SK-N-SH (cell line): Measurements from ENCODE around the gene FTO. TPM values are rescaled to one million over a fixed set of nuclear protein-coding genes. Genes with fewer than 3 reads are reported as not detected.

Experiments used
- CTCF ChIA-PET: fragments of 300-600, 350-600 bp; formaldehyde crosslinking; extraction: SDS; loops from one replicate; lab custom pipeline; 2021; lab: Yijun Ruan, JAX
- POLR2A ChIA-PET: fragments of 350-600 bp; sonication (Branson Sonifier 250); formaldehyde crosslinking; extraction: SDS; loops from one replicate; lab custom pipeline; 2020; ENCODE audit warnings: antibody characterized with exemption, inconsistent platforms; lab: Yijun Ruan, JAX
- DNase-seq: peaks from one replicate; pipeline ENCODE4 v3.0.0; 2012
- H2AFZ ChIP-seq: fragments of 200-600 bp; sonication (generic); 2 replicates; pipeline ENCODE4 v1.8.1; 2016; ENCODE audit warnings: antibody characterized with exemption, mild to moderate bottlenecking, low read depth
- H3F3A ChIP-seq: fragments of 200-600 bp; sonication (generic); replicated peaks from 2 replicates; pipeline ENCODE3; 2016; ENCODE audit warnings: antibody characterized with exemption, mild to moderate bottlenecking; ENCODE audit not compliant: insufficient read depth
- H3K27ac ChIP-seq, 2 experiments: fragments of 200-500 bp in 1 of 2; fragments of 200-600 bp in 1 of 2; sonication (Bioruptor generic) in 1 of 2; sonication (generic), shearing (Covaris generic) in 1 of 2; 2 replicates each; pipeline versions ENCODE4 v1.5.1 to v1.6.1; 2014 to 2016; ENCODE audit warnings: low read depth in 2 of 2, inconsistent platforms in 1 of 2, low read length in 1 of 2, mild to moderate bottlenecking in 1 of 2, mixed read lengths in 1 of 2
- H3K27me3 ChIP-seq: fragments of 200-600 bp; sonication (generic), shearing (Covaris generic); 2 replicates; pipeline ENCODE4 v1.6.1; 2016; ENCODE audit warnings: mixed run types; ENCODE audit not compliant: insufficient read depth
- H3K36me3 ChIP-seq, 2 experiments: fragments of 200-500 bp in 1 of 2; fragments of 200-600 bp in 1 of 2; sonication (Bioruptor generic) in 1 of 2; sonication (generic) in 1 of 2; replicated peaks in 1 of 2; 2 replicates each; pipeline versions ENCODE3 to v1.5.1; 2014 to 2016; ENCODE audit warnings: low read length in 1 of 2, mild to moderate bottlenecking in 1 of 2; ENCODE audit not compliant: insufficient read depth in 2 of 2, control insufficient read depth in 1 of 2
- H3K4me1 ChIP-seq, 2 experiments: fragments of 200-500 bp in 1 of 2; fragments of 200-600 bp in 1 of 2; sonication (Bioruptor generic) in 1 of 2; sonication (generic), shearing (Covaris generic) in 1 of 2; 2 replicates each; pipeline versions ENCODE4 v1.5.1 to v1.6.1; 2014 to 2016; ENCODE audit warnings: low read depth in 1 of 2, low read length in 1 of 2, mixed run types in 1 of 2; ENCODE audit not compliant: insufficient read depth in 2 of 2, control insufficient read depth in 1 of 2
- H3K4me2 ChIP-seq: fragments of 200-600 bp; sonication (generic), shearing (Covaris generic); 2 replicates; pipeline ENCODE4 v1.6.1; 2017; ENCODE audit warnings: mixed run types
- H3K4me3 ChIP-seq, 2 experiments: fragments of 200-500 bp in 1 of 2; fragments of 200-600 bp in 1 of 2; sonication (Bioruptor generic) in 1 of 2; sonication (generic), shearing (Covaris generic) in 1 of 2; 2 replicates each; pipeline versions ENCODE4 v1.5.1 to v1.8.1; 2014 to 2016; ENCODE audit warnings: low read depth in 2 of 2, inconsistent platforms in 1 of 2, low read length in 1 of 2, mild to moderate bottlenecking in 1 of 2, mixed read lengths in 1 of 2, moderate library complexity in 1 of 2
- H3K79me2 ChIP-seq: fragments of 200-600 bp; sonication (generic); 2 replicates; pipeline ENCODE4 v1.8.1; 2017; ENCODE audit warnings: mild to moderate bottlenecking; ENCODE audit not compliant: insufficient read depth
- H3K9ac ChIP-seq: fragments of 200-600 bp; sonication (generic); 2 replicates; pipeline ENCODE4 v1.6.1; 2017; ENCODE audit warnings: mixed run types
- H3K9me2 ChIP-seq: fragments of 200-600 bp; sonication (generic); 2 replicates; pipeline ENCODE4 v1.6.1; 2017; ENCODE audit warnings: mixed run types
- H3K9me3 ChIP-seq: fragments of 200-600 bp; sonication (generic); 2 replicates; pipeline ENCODE4 v1.6.1; 2017; ENCODE audit warnings: mixed run types, mild to moderate bottlenecking, moderate library complexity
- H4K20me1 ChIP-seq: fragments of 200-600 bp; sonication (generic); 2 replicates; pipeline ENCODE4 v1.6.1; 2017; ENCODE audit warnings: mild to moderate bottlenecking, mixed run types; ENCODE audit not compliant: insufficient read depth
- EP300 ChIP-seq, 2 experiments: IDR thresholded peaks; 2 replicates each; pipeline versions ENCODE4 v1.4.0 to v1.6.1; 2012; ENCODE audit warnings: borderline replicate concordance in 1 of 2, low read depth in 1 of 2, low read length in 1 of 2
- POLR2AphosphoS5 ChIP-seq: IDR thresholded peaks from 2 replicates; pipeline ENCODE4 v1.6.1; 2012; ENCODE audit warnings: low read depth, low read length
- RAD21 ChIP-seq: IDR thresholded peaks from 2 replicates; pipeline ENCODE4 v1.6.1; 2012; ENCODE audit warnings: mild to moderate bottlenecking, low read length
- RCOR1 ChIP-seq: fragments of 150-350 bp; IDR thresholded peaks from 2 replicates; pipeline ENCODE4 v1.6.1; 2017; ENCODE audit warnings: antibody characterized with exemption, low read length
- RXRA ChIP-seq: IDR thresholded peaks from 2 replicates; pipeline ENCODE4 v1.4.0; 2012; ENCODE audit warnings: low read depth, mild to moderate bottlenecking, borderline replicate concordance
- TCF12 ChIP-seq: IDR thresholded peaks from 2 replicates; pipeline ENCODE4 v1.4.0; 2012
- TEAD4 ChIP-seq: IDR thresholded peaks from 2 replicates; pipeline ENCODE4 v1.4.0; 2012; ENCODE audit warnings: mild to moderate bottlenecking, borderline replicate concordance; ENCODE audit not compliant: insufficient read depth
- WGBS: methylation state at CpG from one replicate; pipeline ENCODE4 v1.1.6; 2017; ENCODE audit warnings: low lambda C conversion rate; 5-methylcytosine and 5-hydroxymethylcytosine counted together
- polyA plus RNA-seq, 3 experiments: library from polyadenylated mRNA; depleted of rRNA; stranded (reverse); fragments of >200 nt; gene quantifications; 2 replicates each; pipeline ENCODE4 v1.2.3, GENCODE V29; 2012
- TF ChIP-seq, protein P1 (sequence below): IDR thresholded peaks from 2 replicates; pipeline ENCODE4 v1.4.0; 2012; ENCODE audit warnings: low read depth, borderline replicate concordance
- TF ChIP-seq, protein P2 (sequence below): IDR thresholded peaks from 2 replicates; pipeline ENCODE4 v1.6.1; 2012; ENCODE audit warnings: mild to moderate bottlenecking, low read depth, low read length, moderate library complexity
- TF ChIP-seq, protein P3 (sequence below): fragments of 150-350 bp; IDR thresholded peaks from 2 replicates; pipeline ENCODE4 v1.6.1; 2016; ENCODE audit warnings: mild to moderate bottlenecking, low read depth, low read length

The FTO gene
- polyA plus RNA-seq, 1 of the 3 experiments (the other 2 are of a cell fraction), result 41.2 TPM

- WGBS, result 98% methylated on average over 6 of the region's 6 CpGs
- Histone ChIP-seq H3K9ac (no peak overlapping the region), H4K20me1 (no peaks in the 10 kb centered on the region), H3K27me3 (no peaks in the 10 kb centered on the region), H2AFZ (no peak overlapping the region), H3K27ac (no peak overlapping the region), H3K9me2 (no peaks in the 10 kb centered on the region), H3F3A (no peaks in the 10 kb centered on the region), H3K9me3 (peaks cover 7% of the 10 kb centered on the region; the same call in 1 of the 2 replicates), H3K79me2 (no peaks in the 10 kb centered on the region), H3K4me2 (no peak overlapping the region), H3K4me1 (no peaks in the 10 kb centered on the region), H3K4me3 (no peak overlapping the region), H3K36me3 (no peaks in the 10 kb centered on the region)
- TF ChIP-seq POLR2AphosphoS5 (no peak), RXRA (no peak), TCF12 (no peak), RCOR1 (no peak), EP300 (IDR thresholded peaks at IDR 0.05; ENCODE audit: borderline replicate concordance in 1 of 2, low read depth in 1 of 2, low read length in 1 of 2) (no peak)
- TF ChIP-seq, protein P1, sequence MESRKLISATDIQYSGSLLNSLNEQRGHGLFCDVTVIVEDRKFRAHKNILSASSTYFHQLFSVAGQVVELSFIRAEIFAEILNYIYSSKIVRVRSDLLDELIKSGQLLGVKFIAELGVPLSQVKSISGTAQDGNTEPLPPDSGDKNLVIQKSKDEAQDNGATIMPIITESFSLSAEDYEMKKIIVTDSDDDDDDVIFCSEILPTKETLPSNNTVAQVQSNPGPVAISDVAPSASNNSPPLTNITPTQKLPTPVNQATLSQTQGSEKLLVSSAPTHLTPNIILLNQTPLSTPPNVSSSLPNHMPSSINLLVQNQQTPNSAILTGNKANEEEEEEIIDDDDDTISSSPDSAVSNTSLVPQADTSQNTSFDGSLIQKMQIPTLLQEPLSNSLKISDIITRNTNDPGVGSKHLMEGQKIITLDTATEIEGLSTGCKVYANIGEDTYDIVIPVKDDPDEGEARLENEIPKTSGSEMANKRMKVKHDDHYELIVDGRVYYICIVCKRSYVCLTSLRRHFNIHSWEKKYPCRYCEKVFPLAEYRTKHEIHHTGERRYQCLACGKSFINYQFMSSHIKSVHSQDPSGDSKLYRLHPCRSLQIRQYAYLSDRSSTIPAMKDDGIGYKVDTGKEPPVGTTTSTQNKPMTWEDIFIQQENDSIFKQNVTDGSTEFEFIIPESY, result no peak
- TF ChIP-seq, protein P2, sequence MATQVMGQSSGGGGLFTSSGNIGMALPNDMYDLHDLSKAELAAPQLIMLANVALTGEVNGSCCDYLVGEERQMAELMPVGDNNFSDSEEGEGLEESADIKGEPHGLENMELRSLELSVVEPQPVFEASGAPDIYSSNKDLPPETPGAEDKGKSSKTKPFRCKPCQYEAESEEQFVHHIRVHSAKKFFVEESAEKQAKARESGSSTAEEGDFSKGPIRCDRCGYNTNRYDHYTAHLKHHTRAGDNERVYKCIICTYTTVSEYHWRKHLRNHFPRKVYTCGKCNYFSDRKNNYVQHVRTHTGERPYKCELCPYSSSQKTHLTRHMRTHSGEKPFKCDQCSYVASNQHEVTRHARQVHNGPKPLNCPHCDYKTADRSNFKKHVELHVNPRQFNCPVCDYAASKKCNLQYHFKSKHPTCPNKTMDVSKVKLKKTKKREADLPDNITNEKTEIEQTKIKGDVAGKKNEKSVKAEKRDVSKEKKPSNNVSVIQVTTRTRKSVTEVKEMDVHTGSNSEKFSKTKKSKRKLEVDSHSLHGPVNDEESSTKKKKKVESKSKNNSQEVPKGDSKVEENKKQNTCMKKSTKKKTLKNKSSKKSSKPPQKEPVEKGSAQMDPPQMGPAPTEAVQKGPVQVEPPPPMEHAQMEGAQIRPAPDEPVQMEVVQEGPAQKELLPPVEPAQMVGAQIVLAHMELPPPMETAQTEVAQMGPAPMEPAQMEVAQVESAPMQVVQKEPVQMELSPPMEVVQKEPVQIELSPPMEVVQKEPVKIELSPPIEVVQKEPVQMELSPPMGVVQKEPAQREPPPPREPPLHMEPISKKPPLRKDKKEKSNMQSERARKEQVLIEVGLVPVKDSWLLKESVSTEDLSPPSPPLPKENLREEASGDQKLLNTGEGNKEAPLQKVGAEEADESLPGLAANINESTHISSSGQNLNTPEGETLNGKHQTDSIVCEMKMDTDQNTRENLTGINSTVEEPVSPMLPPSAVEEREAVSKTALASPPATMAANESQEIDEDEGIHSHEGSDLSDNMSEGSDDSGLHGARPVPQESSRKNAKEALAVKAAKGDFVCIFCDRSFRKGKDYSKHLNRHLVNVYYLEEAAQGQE, result no peak
- ChIA-PET CTCF (interaction anchor here (0.7 kb wide), 1 partner anchor 86 kb away, joined by 3 read pairs; no protein-coding TSS in a partner anchor), POLR2A (no interaction called here)
- DNase-seq, result no peak
Observed at GRCh38 chr16:54033747-54034146, 329.8 kb downstream of the FTO start.

- DNase-seq, result no peak
- H3K36me3 ChIP-seq, result no peaks in the 10 kb centered on the region
- no peaks in the 10 kb centered on the region for H4K20me1 ChIP-seq
- H3K4me1 ChIP-seq, result no peaks in the 10 kb centered on the region
- no peaks in the 10 kb centered on the region for H3K27me3 ChIP-seq
- no peaks in the 10 kb centered on the region for H3F3A ChIP-seq
- H3K9me2 ChIP-seq, result no peaks in the 10 kb centered on the region
- ChIA-PET CTCF (interaction anchor here (0.7 kb wide), 1 partner anchor 87 kb away, joined by 3 read pairs; no protein-coding TSS in a partner anchor), POLR2A (no interaction called here)
- H3K9ac ChIP-seq, result no peak overlapping the region
- H3K4me2 ChIP-seq, result no peak overlapping the region
- H3K27ac ChIP-seq, result no peak overlapping the region
- no peak overlapping the region for H2AFZ ChIP-seq
- peaks cover 7% of the 10 kb centered on the region; the same call in 1 of the 2 replicates for H3K9me3 ChIP-seq
- TF ChIP-seq, protein P1, result no peak
- TF ChIP-seq, protein P3, sequence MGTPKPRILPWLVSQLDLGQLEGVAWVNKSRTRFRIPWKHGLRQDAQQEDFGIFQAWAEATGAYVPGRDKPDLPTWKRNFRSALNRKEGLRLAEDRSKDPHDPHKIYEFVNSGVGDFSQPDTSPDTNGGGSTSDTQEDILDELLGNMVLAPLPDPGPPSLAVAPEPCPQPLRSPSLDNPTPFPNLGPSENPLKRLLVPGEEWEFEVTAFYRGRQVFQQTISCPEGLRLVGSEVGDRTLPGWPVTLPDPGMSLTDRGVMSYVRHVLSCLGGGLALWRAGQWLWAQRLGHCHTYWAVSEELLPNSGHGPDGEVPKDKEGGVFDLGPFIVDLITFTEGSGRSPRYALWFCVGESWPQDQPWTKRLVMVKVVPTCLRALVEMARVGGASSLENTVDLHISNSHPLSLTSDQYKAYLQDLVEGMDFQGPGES, result no peak
- TF ChIP-seq TEAD4 (no peak), EP300 (IDR thresholded peaks at IDR 0.05; ENCODE audit: borderline replicate concordance in 1 of 2, low read depth in 1 of 2, low read length in 1 of 2) (no peak), RAD21 (no peak)
- TF ChIP-seq, all 33 proteins: peak for 0
- Histone ChIP-seq H3K4me3 (no peak overlapping the region), H3K79me2 (no peaks in the 10 kb centered on the region)
- WGBS, result 94% methylated on average over 1 of the region's 1 CpG
Observed at GRCh38 chr16:54034684-54035083, 330.7 kb downstream of the FTO start.
